ENCODE results near the gene THBS1. TPM values are rescaled to one million over a fixed set of nuclear protein-coding genes. Genes with fewer than 3 reads are reported as not detected.

THBS1 gene
- total and polyA plus RNA-seq, 2 donors (not counting 1 experiment from before 2014, with no cell fraction given), result 0.63 to 4.3 TPM

DNA sequence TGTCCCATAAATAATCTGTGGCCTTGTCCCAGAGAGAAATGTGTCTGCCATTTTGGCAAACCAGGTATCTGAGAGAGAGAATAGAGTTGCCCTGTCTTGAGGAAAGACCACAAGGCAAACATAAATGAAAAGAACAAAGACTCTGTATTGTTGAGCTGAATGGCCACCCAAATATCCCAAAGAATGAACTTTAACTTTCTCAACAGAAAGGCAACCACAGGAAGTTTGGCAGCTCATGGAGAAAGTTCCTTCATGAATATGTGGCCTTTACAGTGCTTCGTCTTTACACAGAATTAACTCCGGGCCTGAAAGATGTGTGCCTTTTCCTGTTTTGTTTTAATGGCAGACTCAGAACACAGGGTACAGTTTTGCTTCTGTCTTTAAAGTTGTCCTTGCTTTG lies 41.4 kb upstream of the THBS1 start:
- H3K4me3 ChIP-seq (ENCODE audit: control extremely low read depth in 1 of 5, extremely low read depth in 1 of 5, insufficient read depth in 1 of 5, low read depth in 2 of 5, low read length in 4 of 5), result no peak overlapping the region
- no peak overlapping the region for H2AFZ ChIP-seq (ENCODE audit: insufficient read depth, low read depth, low read length, poor library complexity, severe bottlenecking)
- DNase-seq (no peak), ATAC-seq (ENCODE audit: low read depth) (no peak)
- TF ChIP-seq, protein P1, sequence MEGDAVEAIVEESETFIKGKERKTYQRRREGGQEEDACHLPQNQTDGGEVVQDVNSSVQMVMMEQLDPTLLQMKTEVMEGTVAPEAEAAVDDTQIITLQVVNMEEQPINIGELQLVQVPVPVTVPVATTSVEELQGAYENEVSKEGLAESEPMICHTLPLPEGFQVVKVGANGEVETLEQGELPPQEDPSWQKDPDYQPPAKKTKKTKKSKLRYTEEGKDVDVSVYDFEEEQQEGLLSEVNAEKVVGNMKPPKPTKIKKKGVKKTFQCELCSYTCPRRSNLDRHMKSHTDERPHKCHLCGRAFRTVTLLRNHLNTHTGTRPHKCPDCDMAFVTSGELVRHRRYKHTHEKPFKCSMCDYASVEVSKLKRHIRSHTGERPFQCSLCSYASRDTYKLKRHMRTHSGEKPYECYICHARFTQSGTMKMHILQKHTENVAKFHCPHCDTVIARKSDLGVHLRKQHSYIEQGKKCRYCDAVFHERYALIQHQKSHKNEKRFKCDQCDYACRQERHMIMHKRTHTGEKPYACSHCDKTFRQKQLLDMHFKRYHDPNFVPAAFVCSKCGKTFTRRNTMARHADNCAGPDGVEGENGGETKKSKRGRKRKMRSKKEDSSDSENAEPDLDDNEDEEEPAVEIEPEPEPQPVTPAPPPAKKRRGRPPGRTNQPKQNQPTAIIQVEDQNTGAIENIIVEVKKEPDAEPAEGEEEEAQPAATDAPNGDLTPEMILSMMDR (IDR thresholded peaks at IDR 0.05), result no peak
- TF ChIP-seq EZH2 (IDR thresholded peaks at IDR 0.05; ENCODE audit: borderline replicate concordance, insufficient read depth, low read depth, low read length, poor library complexity, severe bottlenecking), result no peak
- no peaks in the 10 kb centered on the region for H3K4me1 Mint-ChIP-seq
- H3K9me3 ChIP-seq (ENCODE audit: control extremely low read depth in 1 of 3, control insufficient read depth in 2 of 3, insufficient read depth in 1 of 3, low read length in 2 of 3), result no peaks in the 10 kb centered on the region
- H3K9ac ChIP-seq (ENCODE audit: low read length), result no peak overlapping the region
- POLR2A ChIA-PET, result no interaction called here
- intact Hi-C loops (cut with micrococcal nuclease), result no loop called here
- 100% methylated on average over 2 of the region's 2 CpGs for WGBS (ENCODE audit: insufficient coverage)
- no peak overlapping the region for H3K27ac ChIP-seq (ENCODE audit: low read length in 2 of 2)
- H3K9me3 Mint-ChIP-seq (ENCODE audit: insufficient read depth), result no peaks in the 10 kb centered on the region
- H3K27me3 ChIP-seq (replicated peaks in 1 of 4; ENCODE audit: control extremely low read depth in 1 of 4, control insufficient read depth in 3 of 4, insufficient read depth in 4 of 4, low read length in 3 of 4), result peaks cover 0 to 4% (median 0%) of the 10 kb centered on the region in 4 experiments
- no peak overlapping the region for H3K4me2 ChIP-seq (replicated peaks; ENCODE audit: low read depth, low read length, poor library complexity, severe bottlenecking)
- no peak overlapping the region for H3K27ac Mint-ChIP-seq
- H3K4me1 ChIP-seq (ENCODE audit: control insufficient read depth in 2 of 2, insufficient read depth in 2 of 2, low read length in 2 of 2), result no peaks in the 10 kb centered on the region
- H3K4me3 Mint-ChIP-seq, result no peak overlapping the region
- no peaks in the 10 kb centered on the region for H3K27me3 Mint-ChIP-seq
- H3K36me3 ChIP-seq (replicated peaks in 1 of 2; ENCODE audit: control extremely low read depth in 1 of 2, control insufficient read depth in 1 of 2, extremely low read depth in 1 of 2, insufficient read depth in 2 of 2, low read length in 1 of 2), result no peaks in the 10 kb centered on the region
- no peaks in the 10 kb centered on the region for H3K79me2 ChIP-seq (ENCODE audit: control insufficient read depth, insufficient read depth, low read length)
- H4K20me1 ChIP-seq (ENCODE audit: control insufficient read depth, insufficient read depth, low read length, poor library complexity, severe bottlenecking), result no peaks in the 10 kb centered on the region
- CTCF ChIA-PET, result interaction anchor here (1.4 kb wide), 1 partner anchor 14 kb away, joined by 3 read pairs; no protein-coding TSS in a partner anchor

GRCh38 chr15:39539973-39540558 lies 40.8 kb upstream of the THBS1 start:
- Histone ChIP-seq H3K4me1 (ENCODE audit: control insufficient read depth in 2 of 2, insufficient read depth in 2 of 2, low read length in 2 of 2) (no peaks in the 10 kb centered on the region), H3K27ac (ENCODE audit: low read length in 2 of 2) (no peak overlapping the region), H3K36me3 (replicated peaks in 1 of 2; ENCODE audit: control extremely low read depth in 1 of 2, control insufficient read depth in 1 of 2, extremely low read depth in 1 of 2, insufficient read depth in 2 of 2, low read length in 1 of 2) (no peaks in the 10 kb centered on the region), H3K9ac (ENCODE audit: low read length) (no peak overlapping the region), H4K20me1 (ENCODE audit: control insufficient read depth, insufficient read depth, low read length, poor library complexity, severe bottlenecking) (no peaks in the 10 kb centered on the region), H3K4me2 (replicated peaks; ENCODE audit: low read depth, low read length, poor library complexity, severe bottlenecking) (no peak overlapping the region), H3K27me3 (replicated peaks in 1 of 4; ENCODE audit: control extremely low read depth in 1 of 4, control insufficient read depth in 3 of 4, insufficient read depth in 4 of 4, low read length in 3 of 4) (peaks cover 0 to 4% (median 0%) of the 10 kb centered on the region in 4 experiments), H3K79me2 (ENCODE audit: control insufficient read depth, insufficient read depth, low read length) (no peaks in the 10 kb centered on the region), H3K4me3 (ENCODE audit: control extremely low read depth in 1 of 5, extremely low read depth in 1 of 5, insufficient read depth in 1 of 5, low read depth in 2 of 5, low read length in 4 of 5) (no peak overlapping the region), H2AFZ (ENCODE audit: insufficient read depth, low read depth, low read length, poor library complexity, severe bottlenecking) (no peak overlapping the region), H3K9me3 (ENCODE audit: control extremely low read depth in 1 of 3, control insufficient read depth in 2 of 3, insufficient read depth in 1 of 3, low read length in 2 of 3) (no peaks in the 10 kb centered on the region)
- intact Hi-C loops (cut with micrococcal nuclease), result no loop called here
- Mint-ChIP-seq H3K4me1 (no peaks in the 10 kb centered on the region), H3K4me3 (no peak overlapping the region), H3K27me3 (no peaks in the 10 kb centered on the region), H3K27ac (no peak overlapping the region), H3K9me3 (ENCODE audit: insufficient read depth) (peaks cover 2% of the 10 kb centered on the region)
- ATAC-seq (ENCODE audit: low read depth), result no peak
- ChIA-PET POLR2A (no interaction called here), CTCF (interaction anchor here (1.4 kb wide), 1 partner anchor 14 kb away, joined by 3 read pairs; no protein-coding TSS in a partner anchor)
- DNase-seq, result no peak
- 97% methylated on average over 2 of the region's 3 CpGs for WGBS (ENCODE audit: insufficient coverage)
- TF ChIP-seq, protein P1 (IDR thresholded peaks at IDR 0.05), result no peak
